WTC11 (cell line): ENCODE data around the gene LBH. TPM values are rescaled to one million over a fixed set of nuclear protein-coding genes. Genes with fewer than 3 reads are reported as not detected.

Source experiments
- ATAC-seq: fragments of 200-7000 bp; cut with Tn5 transposase; 2 replicates; pipeline ENCODE4 v1.10.0; 2021; ENCODE audit warnings: mild to moderate bottlenecking, moderate library complexity
- CTCF ChIA-PET: fragments of 300-600 bp; sonication (Branson Sonifier 250); formaldehyde crosslinking; loops from one replicate; lab custom pipeline; 2021; ENCODE audit warnings: antibody characterized with exemption; lab: Charles Lee
- POLR2A ChIA-PET: fragments of 350-600 bp; sonication (Branson Sonifier 250); formaldehyde crosslinking; loops from one replicate; lab custom pipeline; 2021; ENCODE audit warnings: antibody characterized with exemption; lab: Charles Lee
- DNase-seq: peaks from one replicate; pipeline ENCODE4 v3.0.0; 2021; ENCODE audit warnings: low spot score
- H3K27ac Mint-ChIP-seq: 2 replicates; pipeline ENCODE4 v1.8.0; 2021; ENCODE audit warnings: mixed read lengths
- H3K27me3 Mint-ChIP-seq: 2 replicates; pipeline ENCODE4 v1.8.0; 2021; ENCODE audit warnings: low read depth, mild to moderate bottlenecking, moderate library complexity, mixed read lengths
- H3K36me3 Mint-ChIP-seq: 2 replicates; pipeline ENCODE4 v1.8.0; 2021; ENCODE audit warnings: mixed read lengths
- H3K4me1 Mint-ChIP-seq: 2 replicates; pipeline ENCODE4 v1.8.0; 2022; ENCODE audit warnings: mixed read lengths
- H3K4me3 Mint-ChIP-seq: 2 replicates; pipeline ENCODE4 v1.8.0; 2021; ENCODE audit warnings: mild to moderate bottlenecking, moderate library complexity, mixed read lengths
- H3K9me3 Mint-ChIP-seq: 2 replicates; pipeline ENCODE4 v1.8.0; 2021; ENCODE audit warnings: mixed read lengths
- ELF4 ChIP-seq: sonication (generic); formaldehyde crosslinking; IDR thresholded peaks from 2 replicates; pipeline ENCODE4 v1.8.1; 2022; ENCODE audit warnings: low read depth, mild to moderate bottlenecking, moderate library complexity, missing genetic modification reagents
- RELA ChIP-seq: sonication (generic); formaldehyde crosslinking; IDR thresholded peaks from 2 replicates; pipeline ENCODE4 v1.8.1; 2022; ENCODE audit warnings: missing genetic modification reagents, mild to moderate bottlenecking, borderline replicate concordance
- SMAD4 ChIP-seq: sonication (generic); formaldehyde crosslinking; IDR thresholded peaks from 2 replicates; pipeline ENCODE4 v1.8.0; 2022; ENCODE audit warnings: mild to moderate bottlenecking, missing genetic modification reagents
- TEAD1 ChIP-seq: sonication (generic); formaldehyde crosslinking; IDR thresholded peaks from 2 replicates; pipeline ENCODE4 v1.8.0; 2022; ENCODE audit warnings: mild to moderate bottlenecking, missing genetic modification reagents
- ZBTB21 ChIP-seq: sonication (generic); formaldehyde crosslinking; IDR thresholded peaks from 2 replicates; pipeline ENCODE4 v1.8.1; 2023; ENCODE audit warnings: mild to moderate bottlenecking, missing genetic modification reagents, borderline replicate concordance
- total RNA-seq: library from RNA; stranded (reverse); gene quantifications from 3 replicates; pipeline ENCODE4 v1.2.3, GENCODE V29; 2021
- TF ChIP-seq, protein P1 (sequence below): fragments of 250-450 bp; sonication (Bioruptor Pico); IDR thresholded peaks from 2 replicates; pipeline ENCODE4 v1.9.0; 2021; ENCODE audit warnings: mild to moderate bottlenecking
- TF ChIP-seq, protein P2 (sequence below): fragments of 200-600 bp; IDR thresholded peaks from 2 replicates; pipeline ENCODE4 v1.8.0; 2022; ENCODE audit warnings: antibody characterized with exemption
- TF ChIP-seq, protein P3 (sequence below): sonication (generic); formaldehyde crosslinking; IDR thresholded peaks from 2 replicates; pipeline ENCODE4 v1.8.1; 2023; ENCODE audit warnings: mild to moderate bottlenecking, missing genetic modification reagents
- TF ChIP-seq, protein P4 (sequence below): sonication (generic); formaldehyde crosslinking; IDR thresholded peaks from 2 replicates; pipeline ENCODE4 v1.8.1; 2023; ENCODE audit warnings: mild to moderate bottlenecking, missing genetic modification reagents, moderate library complexity
- TF ChIP-seq, protein P5 (sequence below): sonication (generic); formaldehyde crosslinking; IDR thresholded peaks from 2 replicates; pipeline ENCODE4 v1.8.0; 2022; ENCODE audit warnings: missing genetic modification reagents
- TF ChIP-seq, protein P6 (sequence below): sonication (generic); formaldehyde crosslinking; IDR thresholded peaks from 2 replicates; pipeline ENCODE4 v1.8.1; 2022; ENCODE audit warnings: mild to moderate bottlenecking, missing genetic modification reagents, moderate library complexity, borderline replicate concordance
- TF ChIP-seq, protein P7 (sequence below): fragments of 250-450 bp; sonication (Bioruptor Pico); conservative IDR thresholded peaks from 2 replicates; pipeline ENCODE4 v1.9.0; 2021; ENCODE audit warnings: mild to moderate bottlenecking

The LBH gene
- total RNA-seq, 1 experiment from 2014 or later = 47.3 TPM

DNA sequence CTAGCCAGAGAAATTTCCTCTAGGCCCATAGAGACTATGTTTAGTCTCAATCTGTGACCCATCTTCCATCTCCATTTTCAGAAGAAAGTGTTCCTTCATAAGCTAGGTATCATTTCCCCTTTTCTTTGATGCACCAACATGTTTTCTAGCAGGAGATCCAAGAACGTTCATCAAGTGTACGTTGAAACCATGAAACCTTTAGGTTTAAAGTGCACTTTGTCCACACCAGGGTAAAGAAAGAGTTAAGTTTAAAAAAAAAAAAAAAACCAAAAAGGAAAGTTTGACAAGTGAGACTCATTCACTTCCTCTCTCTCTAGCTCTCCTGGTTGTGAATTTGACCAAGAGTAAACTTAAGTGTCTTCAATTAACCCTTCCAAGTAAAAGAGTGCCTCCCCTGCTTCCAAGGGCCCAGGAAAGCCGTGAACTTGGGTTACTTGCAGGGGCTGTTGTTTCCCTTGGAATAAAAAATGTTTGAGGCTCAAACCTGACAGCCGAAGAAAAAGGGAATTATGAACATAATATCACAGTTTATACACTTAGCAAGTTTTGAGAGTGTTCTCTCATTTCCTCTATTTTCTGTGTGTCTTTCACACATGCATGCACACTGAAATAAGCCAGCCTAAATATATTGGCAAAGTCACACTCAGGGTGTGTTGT lies 56.7 kb downstream of the LBH start:
- DNase-seq = no peak
- peak overlapping the region; percentile 5; the same call in 1 of the 2 replicates for H3K4me3 Mint-ChIP-seq
- peaks cover 4% of the 10 kb centered on the region; the same call in 1 of the 2 replicates for H3K9me3 Mint-ChIP-seq
- TF ChIP-seq, protein P1, sequence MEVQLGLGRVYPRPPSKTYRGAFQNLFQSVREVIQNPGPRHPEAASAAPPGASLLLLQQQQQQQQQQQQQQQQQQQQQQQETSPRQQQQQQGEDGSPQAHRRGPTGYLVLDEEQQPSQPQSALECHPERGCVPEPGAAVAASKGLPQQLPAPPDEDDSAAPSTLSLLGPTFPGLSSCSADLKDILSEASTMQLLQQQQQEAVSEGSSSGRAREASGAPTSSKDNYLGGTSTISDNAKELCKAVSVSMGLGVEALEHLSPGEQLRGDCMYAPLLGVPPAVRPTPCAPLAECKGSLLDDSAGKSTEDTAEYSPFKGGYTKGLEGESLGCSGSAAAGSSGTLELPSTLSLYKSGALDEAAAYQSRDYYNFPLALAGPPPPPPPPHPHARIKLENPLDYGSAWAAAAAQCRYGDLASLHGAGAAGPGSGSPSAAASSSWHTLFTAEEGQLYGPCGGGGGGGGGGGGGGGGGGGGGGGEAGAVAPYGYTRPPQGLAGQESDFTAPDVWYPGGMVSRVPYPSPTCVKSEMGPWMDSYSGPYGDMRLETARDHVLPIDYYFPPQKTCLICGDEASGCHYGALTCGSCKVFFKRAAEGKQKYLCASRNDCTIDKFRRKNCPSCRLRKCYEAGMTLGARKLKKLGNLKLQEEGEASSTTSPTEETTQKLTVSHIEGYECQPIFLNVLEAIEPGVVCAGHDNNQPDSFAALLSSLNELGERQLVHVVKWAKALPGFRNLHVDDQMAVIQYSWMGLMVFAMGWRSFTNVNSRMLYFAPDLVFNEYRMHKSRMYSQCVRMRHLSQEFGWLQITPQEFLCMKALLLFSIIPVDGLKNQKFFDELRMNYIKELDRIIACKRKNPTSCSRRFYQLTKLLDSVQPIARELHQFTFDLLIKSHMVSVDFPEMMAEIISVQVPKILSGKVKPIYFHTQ (CRISPR knock-in tag) = no peak
- TF ChIP-seq, protein P2, sequence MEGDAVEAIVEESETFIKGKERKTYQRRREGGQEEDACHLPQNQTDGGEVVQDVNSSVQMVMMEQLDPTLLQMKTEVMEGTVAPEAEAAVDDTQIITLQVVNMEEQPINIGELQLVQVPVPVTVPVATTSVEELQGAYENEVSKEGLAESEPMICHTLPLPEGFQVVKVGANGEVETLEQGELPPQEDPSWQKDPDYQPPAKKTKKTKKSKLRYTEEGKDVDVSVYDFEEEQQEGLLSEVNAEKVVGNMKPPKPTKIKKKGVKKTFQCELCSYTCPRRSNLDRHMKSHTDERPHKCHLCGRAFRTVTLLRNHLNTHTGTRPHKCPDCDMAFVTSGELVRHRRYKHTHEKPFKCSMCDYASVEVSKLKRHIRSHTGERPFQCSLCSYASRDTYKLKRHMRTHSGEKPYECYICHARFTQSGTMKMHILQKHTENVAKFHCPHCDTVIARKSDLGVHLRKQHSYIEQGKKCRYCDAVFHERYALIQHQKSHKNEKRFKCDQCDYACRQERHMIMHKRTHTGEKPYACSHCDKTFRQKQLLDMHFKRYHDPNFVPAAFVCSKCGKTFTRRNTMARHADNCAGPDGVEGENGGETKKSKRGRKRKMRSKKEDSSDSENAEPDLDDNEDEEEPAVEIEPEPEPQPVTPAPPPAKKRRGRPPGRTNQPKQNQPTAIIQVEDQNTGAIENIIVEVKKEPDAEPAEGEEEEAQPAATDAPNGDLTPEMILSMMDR = no peak
- TF ChIP-seq SMAD4 (no peak), ELF4 (no peak), TEAD1 (no peak), RELA (CRISPR knock-in tag) (no peak), ZBTB21 (no peak)
- TF ChIP-seq, protein P3, sequence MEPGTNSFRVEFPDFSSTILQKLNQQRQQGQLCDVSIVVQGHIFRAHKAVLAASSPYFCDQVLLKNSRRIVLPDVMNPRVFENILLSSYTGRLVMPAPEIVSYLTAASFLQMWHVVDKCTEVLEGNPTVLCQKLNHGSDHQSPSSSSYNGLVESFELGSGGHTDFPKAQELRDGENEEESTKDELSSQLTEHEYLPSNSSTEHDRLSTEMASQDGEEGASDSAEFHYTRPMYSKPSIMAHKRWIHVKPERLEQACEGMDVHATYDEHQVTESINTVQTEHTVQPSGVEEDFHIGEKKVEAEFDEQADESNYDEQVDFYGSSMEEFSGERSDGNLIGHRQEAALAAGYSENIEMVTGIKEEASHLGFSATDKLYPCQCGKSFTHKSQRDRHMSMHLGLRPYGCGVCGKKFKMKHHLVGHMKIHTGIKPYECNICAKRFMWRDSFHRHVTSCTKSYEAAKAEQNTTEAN (CRISPR knock-in tag) = no peak
- TF ChIP-seq, protein P4, sequence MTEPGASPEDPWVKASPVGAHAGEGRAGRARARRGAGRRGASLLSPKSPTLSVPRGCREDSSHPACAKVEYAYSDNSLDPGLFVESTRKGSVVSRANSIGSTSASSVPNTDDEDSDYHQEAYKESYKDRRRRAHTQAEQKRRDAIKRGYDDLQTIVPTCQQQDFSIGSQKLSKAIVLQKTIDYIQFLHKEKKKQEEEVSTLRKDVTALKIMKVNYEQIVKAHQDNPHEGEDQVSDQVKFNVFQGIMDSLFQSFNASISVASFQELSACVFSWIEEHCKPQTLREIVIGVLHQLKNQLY = no peak
- TF ChIP-seq, protein P5, sequence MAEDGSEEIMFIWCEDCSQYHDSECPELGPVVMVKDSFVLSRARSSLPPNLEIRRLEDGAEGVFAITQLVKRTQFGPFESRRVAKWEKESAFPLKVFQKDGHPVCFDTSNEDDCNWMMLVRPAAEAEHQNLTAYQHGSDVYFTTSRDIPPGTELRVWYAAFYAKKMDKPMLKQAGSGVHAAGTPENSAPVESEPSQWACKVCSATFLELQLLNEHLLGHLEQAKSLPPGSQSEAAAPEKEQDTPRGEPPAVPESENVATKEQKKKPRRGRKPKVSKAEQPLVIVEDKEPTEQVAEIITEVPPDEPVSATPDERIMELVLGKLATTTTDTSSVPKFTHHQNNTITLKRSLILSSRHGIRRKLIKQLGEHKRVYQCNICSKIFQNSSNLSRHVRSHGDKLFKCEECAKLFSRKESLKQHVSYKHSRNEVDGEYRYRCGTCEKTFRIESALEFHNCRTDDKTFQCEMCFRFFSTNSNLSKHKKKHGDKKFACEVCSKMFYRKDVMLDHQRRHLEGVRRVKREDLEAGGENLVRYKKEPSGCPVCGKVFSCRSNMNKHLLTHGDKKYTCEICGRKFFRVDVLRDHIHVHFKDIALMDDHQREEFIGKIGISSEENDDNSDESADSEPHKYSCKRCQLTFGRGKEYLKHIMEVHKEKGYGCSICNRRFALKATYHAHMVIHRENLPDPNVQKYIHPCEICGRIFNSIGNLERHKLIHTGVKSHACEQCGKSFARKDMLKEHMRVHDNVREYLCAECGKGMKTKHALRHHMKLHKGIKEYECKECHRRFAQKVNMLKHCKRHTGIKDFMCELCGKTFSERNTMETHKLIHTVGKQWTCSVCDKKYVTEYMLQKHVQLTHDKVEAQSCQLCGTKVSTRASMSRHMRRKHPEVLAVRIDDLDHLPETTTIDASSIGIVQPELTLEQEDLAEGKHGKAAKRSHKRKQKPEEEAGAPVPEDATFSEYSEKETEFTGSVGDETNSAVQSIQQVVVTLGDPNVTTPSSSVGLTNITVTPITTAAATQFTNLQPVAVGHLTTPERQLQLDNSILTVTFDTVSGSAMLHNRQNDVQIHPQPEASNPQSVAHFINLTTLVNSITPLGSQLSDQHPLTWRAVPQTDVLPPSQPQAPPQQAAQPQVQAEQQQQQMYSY (CRISPR knock-in tag) = no peak
- TF ChIP-seq, protein P6, sequence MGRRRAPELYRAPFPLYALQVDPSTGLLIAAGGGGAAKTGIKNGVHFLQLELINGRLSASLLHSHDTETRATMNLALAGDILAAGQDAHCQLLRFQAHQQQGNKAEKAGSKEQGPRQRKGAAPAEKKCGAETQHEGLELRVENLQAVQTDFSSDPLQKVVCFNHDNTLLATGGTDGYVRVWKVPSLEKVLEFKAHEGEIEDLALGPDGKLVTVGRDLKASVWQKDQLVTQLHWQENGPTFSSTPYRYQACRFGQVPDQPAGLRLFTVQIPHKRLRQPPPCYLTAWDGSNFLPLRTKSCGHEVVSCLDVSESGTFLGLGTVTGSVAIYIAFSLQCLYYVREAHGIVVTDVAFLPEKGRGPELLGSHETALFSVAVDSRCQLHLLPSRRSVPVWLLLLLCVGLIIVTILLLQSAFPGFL (CRISPR knock-in tag) = no peak
- TF ChIP-seq, protein P7, sequence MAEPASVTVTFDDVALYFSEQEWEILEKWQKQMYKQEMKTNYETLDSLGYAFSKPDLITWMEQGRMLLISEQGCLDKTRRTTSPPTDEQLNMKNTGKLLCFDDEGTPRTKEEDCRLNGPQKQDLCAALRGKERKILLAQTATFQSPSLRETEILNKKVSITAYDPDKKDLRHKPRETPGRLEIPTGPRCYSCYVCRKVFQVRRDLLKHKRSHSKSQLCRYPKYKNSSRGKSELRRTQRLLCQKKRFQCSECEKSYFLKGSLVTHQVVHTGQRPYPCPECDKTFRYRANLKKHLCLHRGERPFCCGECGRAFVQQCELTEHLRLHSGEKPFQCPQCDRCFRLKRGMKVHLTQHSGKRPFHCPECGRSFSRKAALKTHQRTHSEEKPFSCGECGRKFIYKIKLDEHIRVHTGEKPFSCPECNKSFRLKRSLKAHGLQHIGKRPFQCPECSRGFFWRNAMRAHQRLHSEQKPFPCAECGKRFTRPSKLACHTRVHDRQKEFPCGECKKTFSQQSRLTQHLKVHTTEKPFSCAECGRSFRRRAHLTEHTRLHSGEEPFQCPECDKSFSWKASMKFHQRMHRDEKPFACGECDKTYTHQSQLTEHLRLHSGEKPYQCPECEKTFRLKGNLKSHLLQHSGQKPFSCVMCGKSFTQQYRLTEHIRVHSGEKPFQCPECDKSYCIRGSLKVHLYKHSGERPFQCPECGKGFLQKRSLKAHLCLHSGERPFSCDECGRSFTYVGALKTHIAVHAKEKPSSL (CRISPR knock-in tag) = no peak
- ChIA-PET POLR2A (no interaction called here), CTCF (interaction anchor here (0.8 to 1.8 kb wide), 5 partner anchors 33 to 398 kb away, joined by 3 to 13 read pairs (median 4); no protein-coding TSS in a partner anchor)
- no peak for ATAC-seq
- peaks cover 58% of the 10 kb centered on the region for H3K4me1 Mint-ChIP-seq
- no peaks in the 10 kb centered on the region; the same call in 1 of the 2 replicates for H3K27me3 Mint-ChIP-seq
- peak overlapping the region; percentile 78 for H3K27ac Mint-ChIP-seq
- no peaks in the 10 kb centered on the region for H3K36me3 Mint-ChIP-seq
